Neural cell (in vitro differentiated cells): ENCODE data around the gene FUCA2. TPM values are rescaled to one million over a fixed set of nuclear protein-coding genes. Genes with fewer than 3 reads are reported as not detected.

Source experiments
- H2AFZ ChIP-seq: fragments of 200-600, 300-800 bp; sonication (generic), shearing (Covaris generic); 2 replicates; pipeline ENCODE4 v1.6.0; 2014; ENCODE audit warnings: low read depth, mild to moderate bottlenecking, antibody characterized with exemption, low read length, moderate library complexity
- H3F3A ChIP-seq: fragments of 200-600 bp; shearing (Covaris generic); 2 replicates; pipeline ENCODE4 v1.6.1; 2016; ENCODE audit warnings: mild to moderate bottlenecking, moderate library complexity, mixed read lengths, antibody characterized with exemption, low read length; ENCODE audit not compliant: insufficient read depth, poor library complexity, severe bottlenecking
- H3K27ac ChIP-seq: fragments of 200-600, 300-800 bp; sonication (generic), shearing (Covaris generic); 2 replicates; pipeline ENCODE4 v1.5.1; 2014; ENCODE audit warnings: mild to moderate bottlenecking, low read length, moderate library complexity
- H3K27me3 ChIP-seq: fragments of 300-800, 200-600 bp; sonication (generic), shearing (Covaris generic); 2 replicates; pipeline ENCODE4 v1.6.0; 2014; ENCODE audit warnings: mild to moderate bottlenecking, low read depth, low read length, moderate library complexity; ENCODE audit not compliant: insufficient read depth
- H3K36me3 ChIP-seq: fragments of 300-800, 200-600 bp; sonication (generic), shearing (Covaris generic); 2 replicates; pipeline ENCODE4 v1.5.1; 2014; ENCODE audit warnings: mild to moderate bottlenecking, antibody characterized with exemption, low read length, moderate library complexity; ENCODE audit not compliant: insufficient read depth
- H3K4me2 ChIP-seq: fragments of 300-800, 200-600 bp; sonication (generic), shearing (Covaris generic); 2 replicates; pipeline ENCODE4 v1.6.0; 2014; ENCODE audit warnings: mild to moderate bottlenecking, low read length
- H3K4me3 ChIP-seq: fragments of 300-800, 200-600 bp; sonication (generic), shearing (Covaris generic); 2 replicates; pipeline ENCODE4 v1.5.1; 2014; ENCODE audit warnings: mild to moderate bottlenecking, low read length, moderate library complexity
- H3K79me2 ChIP-seq: fragments of 200-600 bp; shearing (Covaris generic); replicated peaks from 2 replicates; pipeline ENCODE4 v1.6.0; 2014; ENCODE audit warnings: mild to moderate bottlenecking, low read length, moderate library complexity; ENCODE audit not compliant: insufficient read depth
- H3K9ac ChIP-seq: fragments of 300-800, 200-600 bp; sonication (generic), shearing (Covaris generic); 2 replicates; pipeline ENCODE4 v1.6.1; 2016; ENCODE audit warnings: mild to moderate bottlenecking, low read length, mixed read lengths
- H3K9me2 ChIP-seq: fragments of 200-600 bp; shearing (Covaris generic); 2 replicates; pipeline ENCODE4 v1.6.1; 2016; ENCODE audit warnings: mild to moderate bottlenecking, low read length, mixed read lengths; ENCODE audit not compliant: insufficient read depth
- H3K9me3 ChIP-seq: fragments of 200-600, 300-800 bp; sonication (generic), shearing (Covaris generic); 2 replicates; pipeline ENCODE4 v1.6.1; 2016; ENCODE audit warnings: mild to moderate bottlenecking, mixed run types, low read length, moderate library complexity, mixed read lengths
- H4K20me1 ChIP-seq: fragments of 200-600 bp; shearing (Covaris generic); 2 replicates; pipeline ENCODE4 v1.6.1; 2016; ENCODE audit warnings: mild to moderate bottlenecking, mixed run types; ENCODE audit not compliant: insufficient read depth
- CTCF ChIP-seq: fragments of 450-650 bp; IDR thresholded peaks from 2 replicates; pipeline ENCODE4 v1.5.1; 2014; ENCODE audit warnings: antibody characterized with exemption, mild to moderate bottlenecking, moderate library complexity; ENCODE audit not compliant: poor library complexity, severe bottlenecking
- EP300 ChIP-seq: fragments of 450-650 bp; conservative IDR thresholded peaks from 2 replicates; pipeline ENCODE4 v1.6.1; 2014; ENCODE audit warnings: antibody characterized with exemption, mild to moderate bottlenecking, moderate library complexity; ENCODE audit not compliant: poor library complexity, severe bottlenecking
- EZH2 ChIP-seq: fragments of 200-600, 300-800 bp; shearing (Covaris generic), sonication (generic); IDR thresholded peaks from 2 replicates; pipeline ENCODE4 v1.6.1; 2014; ENCODE audit warnings: antibody characterized with exemption, low read length, borderline replicate concordance, mild to moderate bottlenecking; ENCODE audit not compliant: insufficient read depth, poor library complexity, severe bottlenecking
- MXI1 ChIP-seq: fragments of 450-650 bp; conservative IDR thresholded peaks from 2 replicates; pipeline ENCODE4 v1.6.1; 2014; ENCODE audit warnings: antibody characterized with exemption, mild to moderate bottlenecking; ENCODE audit not compliant: poor library complexity, severe bottlenecking
- POLR2AphosphoS5 ChIP-seq: IDR thresholded peaks from 2 replicates; pipeline ENCODE4 v1.6.1; 2012
- RAD21 ChIP-seq: fragments of 450-650 bp; conservative IDR thresholded peaks from 2 replicates; pipeline ENCODE4 v1.6.1; 2014; ENCODE audit warnings: antibody characterized with exemption, mild to moderate bottlenecking, moderate library complexity
- REST ChIP-seq: IDR thresholded peaks from 2 replicates; pipeline ENCODE4 v1.6.1; 2012; ENCODE audit warnings: borderline replicate concordance
- SMC3 ChIP-seq: fragments of 450-650 bp; conservative IDR thresholded peaks from 2 replicates; pipeline ENCODE4 v1.6.1; 2014; ENCODE audit warnings: antibody characterized with exemption, mild to moderate bottlenecking, moderate library complexity; ENCODE audit not compliant: poor library complexity
- TAF1 ChIP-seq: IDR thresholded peaks from 2 replicates; pipeline ENCODE4 v1.6.1; 2012; ENCODE audit warnings: low read depth
- polyA minus RNA-seq: library from RNA; depleted of rRNA, polyadenylated mRNA; stranded (reverse); fragments of >200 nt; gene quantifications from 2 replicates; pipeline ENCODE4 v1.2.3, GENCODE V29; 2014
- polyA plus RNA-seq: library from polyadenylated mRNA; depleted of rRNA; stranded (reverse); fragments of >200 nt; gene quantifications from 2 replicates; pipeline ENCODE4 v1.2.3, GENCODE V29; 2014

FUCA2 gene
- 3.0 and 6.0 TPM in 2 replicates for polyA plus RNA-seq
- polyA minus RNA-seq: 0.97 and 2.5 TPM in 2 replicates

- no peak within 1 kb of the TSS for H3K27ac ChIP-seq
- peak within 1 kb of the TSS; percentile 24 for H2AFZ ChIP-seq
- TF ChIP-seq CTCF (no peak), REST (no peak), RAD21 (no peak), SMC3 (no peak), POLR2AphosphoS5 (no peak), EP300 (no peak), EZH2 (no peak), TAF1 (no peak), MXI1 (no peak)
- H3K27me3 ChIP-seq: no peaks in the 10 kb centered on the region
- H3K36me3 ChIP-seq: no peaks in the 10 kb centered on the region
- H4K20me1 ChIP-seq: no peaks in the 10 kb centered on the region
- peak within 1 kb of the TSS; percentile 61 for H3K4me3 ChIP-seq
- no peaks in the 10 kb centered on the region for H3K9me2 ChIP-seq
- H3F3A ChIP-seq: no peaks in the 10 kb centered on the region
- no peak within 1 kb of the TSS for H3K4me2 ChIP-seq
- peak within 1 kb of the TSS; percentile 41 for H3K9ac ChIP-seq
- H3K9me3 ChIP-seq: no peaks in the 10 kb centered on the region
- H3K79me2 ChIP-seq: no peaks in the 10 kb centered on the region
These were observed at the start of gene FUCA2 for GRCh38 chr6:143510991-143511891. Gene FUCA2, minus strand, starts transcription at chr6:143511720. Its CDS starts 86 bp downstream, at chr6:143511634.

DNA sequence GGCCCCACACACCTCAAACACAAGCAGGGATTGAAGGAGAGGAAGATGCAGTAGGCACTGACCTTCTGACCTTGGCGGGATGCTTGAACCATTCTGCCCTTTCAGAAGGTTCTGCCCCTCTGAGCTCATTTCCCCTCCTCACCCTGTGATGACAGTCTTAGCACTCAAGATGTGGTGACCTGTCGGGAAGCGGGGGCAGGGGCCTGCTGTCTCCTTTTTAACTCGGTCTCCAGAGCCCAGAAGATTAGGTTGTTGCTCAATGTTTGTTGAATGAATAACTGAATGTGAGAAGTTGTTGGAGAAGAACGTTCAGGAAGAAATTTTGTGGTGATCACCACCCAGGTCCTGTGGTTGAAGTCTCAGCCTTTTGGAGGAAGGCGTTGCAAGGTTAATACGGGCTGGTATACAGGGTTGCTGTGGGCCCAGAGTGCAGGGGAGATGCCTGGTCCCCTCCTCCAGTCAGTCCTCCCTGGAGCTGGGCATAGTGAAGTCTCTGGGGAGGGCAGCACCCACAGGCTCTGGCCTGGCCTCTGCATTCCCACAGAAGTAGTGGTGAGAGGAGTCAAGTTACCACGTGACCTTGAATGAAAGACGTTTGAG, 49.7 kb upstream of the FUCA2 start:
- H3K4me2 ChIP-seq: no peak overlapping the region
- H3K27ac ChIP-seq: no peak overlapping the region
- H4K20me1 ChIP-seq: no peaks in the 10 kb centered on the region
- no peak for TF ChIP-seq RAD21
- TF ChIP-seq TAF1: no peak
- TF ChIP-seq CTCF: no peak
- TF ChIP-seq EZH2: no peak
- TF ChIP-seq POLR2AphosphoS5: no peak
- TF ChIP-seq REST: no peak
- no peak for TF ChIP-seq MXI1
- no peak for TF ChIP-seq EP300
- no peak for TF ChIP-seq SMC3
- H3K9me2 ChIP-seq: no peaks in the 10 kb centered on the region
- no peaks in the 10 kb centered on the region for H3K79me2 ChIP-seq
- H3F3A ChIP-seq: no peaks in the 10 kb centered on the region
- no peak overlapping the region for H3K9ac ChIP-seq
- H3K9me3 ChIP-seq: no peaks in the 10 kb centered on the region
- no peak overlapping the region for H3K4me3 ChIP-seq
- no peak overlapping the region for H2AFZ ChIP-seq
- H3K27me3 ChIP-seq: no peaks in the 10 kb centered on the region
- no peaks in the 10 kb centered on the region for H3K36me3 ChIP-seq
